ENCODE results near the gene LINGO3.

LINGO3 gene

DNA sequence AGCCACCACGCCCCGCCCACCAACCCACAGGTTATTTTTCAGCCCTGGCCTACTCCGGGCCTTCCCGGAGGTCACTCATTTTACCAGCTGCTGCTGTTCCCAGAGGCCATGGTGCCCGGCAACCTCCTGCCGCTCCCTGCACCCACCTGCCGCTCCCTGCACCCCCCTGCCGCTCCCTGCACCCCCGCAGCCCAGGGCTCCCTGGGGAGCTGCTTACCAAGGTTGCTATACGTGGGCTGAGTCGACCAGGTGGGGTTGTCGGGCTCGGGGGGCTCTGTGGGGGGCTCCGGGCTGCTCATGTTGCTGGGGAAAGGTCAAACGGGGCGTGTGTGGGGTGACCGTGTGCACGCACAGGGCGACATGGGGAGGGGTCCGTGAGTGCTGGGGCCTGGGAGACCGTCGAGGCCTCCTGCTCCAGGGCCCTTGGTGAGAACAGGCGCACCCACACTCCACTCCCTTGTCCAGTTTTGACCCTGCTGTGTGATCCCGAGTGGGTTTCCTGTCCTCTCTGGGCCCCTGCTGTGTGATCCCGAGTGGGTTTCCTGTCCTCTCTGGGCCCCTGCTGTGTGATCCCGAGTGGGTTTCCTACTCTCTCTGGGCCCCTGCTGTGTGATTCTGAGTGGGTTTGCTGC is 27.2 kb downstream of the LINGO3 start:
- no peak for DNase-seq

DNA sequence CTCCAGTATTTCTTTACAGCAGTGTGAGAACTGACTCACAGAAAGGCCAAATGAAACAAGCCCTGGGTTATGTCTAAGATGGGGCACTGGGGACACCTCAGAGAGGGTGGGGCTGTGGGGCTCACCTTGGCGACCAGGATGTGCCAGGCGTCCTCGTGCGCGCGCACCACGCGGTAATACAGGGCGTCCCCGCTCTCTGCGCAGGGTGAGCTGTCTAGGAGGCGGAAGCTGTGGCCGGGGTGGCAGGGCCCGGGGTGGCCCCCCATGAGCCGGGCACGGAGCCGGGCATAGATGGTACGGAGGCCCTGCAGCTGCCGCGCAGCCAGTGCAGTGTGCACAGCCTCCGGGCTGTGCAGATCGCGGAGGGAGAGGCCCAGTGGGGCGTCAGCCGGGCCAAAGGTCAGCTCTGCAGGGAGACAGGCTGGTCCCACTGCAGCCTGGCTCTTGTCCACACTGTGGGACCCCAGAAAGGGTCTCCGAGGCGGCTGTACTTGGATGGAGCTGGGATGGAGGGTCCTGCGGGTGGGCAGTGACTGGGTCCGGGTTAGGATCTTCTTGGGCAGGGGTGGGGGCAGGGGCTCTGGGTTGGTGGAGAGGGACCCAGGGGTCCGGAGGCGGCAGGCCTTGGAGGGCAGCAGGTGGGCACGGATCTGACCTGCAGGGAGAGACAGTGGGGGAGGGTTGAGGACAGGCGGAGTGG is 29.3 kb downstream of the LINGO3 start:
- no peak for DNase-seq

DNA sequence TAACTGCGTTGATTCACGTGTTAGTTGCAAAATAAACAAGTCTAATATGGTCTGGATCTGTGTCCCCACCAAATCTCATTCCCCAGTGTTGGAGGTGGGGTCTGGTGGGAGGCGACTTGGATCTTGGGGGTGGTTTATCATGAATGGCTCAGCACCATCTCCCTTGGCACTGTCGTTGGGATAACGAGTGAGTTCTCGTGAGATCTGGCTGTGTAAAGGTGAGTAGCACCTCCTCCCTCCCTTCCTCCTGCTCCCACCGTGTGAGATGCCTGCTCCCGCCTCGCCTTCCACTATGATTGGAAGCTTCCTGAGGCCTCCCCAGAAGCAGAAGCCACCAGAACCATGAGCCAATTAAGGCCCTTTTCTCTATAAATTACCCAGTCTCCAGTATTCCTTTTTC is 30.8 kb downstream of the LINGO3 start:
- DNase-seq: no peak

DNA sequence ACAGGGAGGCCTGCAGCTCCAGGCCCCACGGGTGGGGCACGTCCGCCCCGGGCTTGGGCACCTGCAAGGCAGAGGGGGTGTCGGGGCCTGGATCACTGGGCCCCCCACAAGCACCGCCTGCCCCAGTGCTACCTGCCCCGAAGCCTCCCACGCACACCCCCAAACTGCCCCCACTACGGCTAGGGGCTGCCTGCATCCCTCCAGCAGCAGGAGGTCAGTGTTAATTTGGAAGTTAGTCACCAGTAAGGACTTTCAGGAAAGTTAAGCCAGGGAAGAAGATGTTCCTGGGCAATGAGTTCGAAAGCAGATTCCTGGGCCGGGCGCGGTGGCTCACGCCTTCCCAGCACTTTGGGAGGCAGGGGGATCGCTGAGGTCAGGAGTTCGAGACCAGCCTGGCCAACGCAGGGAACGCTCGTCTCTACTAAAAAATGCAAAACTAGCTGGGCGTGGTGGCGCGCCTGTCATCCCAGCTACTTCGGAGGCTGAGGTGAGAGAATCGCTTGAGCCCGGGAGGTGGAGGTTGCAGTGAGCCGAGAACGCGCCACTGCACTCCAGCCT is 31.4 kb downstream of the LINGO3 start:
- DNase-seq: no peak

DNA sequence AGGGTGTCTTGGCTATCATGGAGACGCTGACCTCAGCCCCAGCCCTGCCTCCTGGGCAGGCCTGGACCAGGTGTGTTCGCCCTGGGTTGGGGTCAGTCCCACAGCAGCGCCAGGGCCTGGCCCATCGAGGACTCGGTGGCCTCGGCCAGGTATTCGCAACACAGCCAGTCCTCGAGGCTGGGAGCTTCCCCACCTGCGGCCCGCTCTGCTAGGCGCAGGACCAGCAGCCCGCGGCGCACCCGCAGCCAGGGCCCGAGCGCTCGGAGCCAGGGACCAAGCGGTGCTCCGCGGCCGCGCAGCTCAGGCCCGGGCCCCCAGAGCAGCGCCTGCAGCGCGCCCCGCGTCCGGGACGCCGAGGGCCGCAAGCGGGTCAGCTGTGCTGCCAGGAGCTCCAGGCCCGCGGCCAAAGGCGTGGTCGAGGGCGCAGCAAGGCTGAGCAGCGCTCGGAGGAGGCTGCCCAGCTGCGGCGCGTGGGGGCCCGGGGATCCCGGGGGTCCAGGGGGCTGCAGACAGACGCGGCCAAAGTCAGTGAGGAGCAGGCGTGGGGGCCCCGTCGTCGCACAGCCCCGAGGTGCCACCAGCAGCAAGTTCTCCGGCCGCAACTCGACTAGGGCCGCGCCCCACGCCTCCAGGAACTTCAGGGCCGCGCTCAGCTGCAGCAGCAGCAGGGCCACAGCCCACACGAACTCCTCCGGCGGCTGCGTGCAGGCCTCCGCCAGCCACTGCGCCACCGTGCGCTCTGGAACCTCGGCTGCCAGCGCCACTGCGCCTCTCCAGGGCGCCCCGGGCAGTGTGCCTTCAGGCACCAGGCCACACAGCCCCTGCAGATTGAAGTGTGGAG is 32.1 kb downstream of the LINGO3 start:
- DNase-seq: no peak

DNA sequence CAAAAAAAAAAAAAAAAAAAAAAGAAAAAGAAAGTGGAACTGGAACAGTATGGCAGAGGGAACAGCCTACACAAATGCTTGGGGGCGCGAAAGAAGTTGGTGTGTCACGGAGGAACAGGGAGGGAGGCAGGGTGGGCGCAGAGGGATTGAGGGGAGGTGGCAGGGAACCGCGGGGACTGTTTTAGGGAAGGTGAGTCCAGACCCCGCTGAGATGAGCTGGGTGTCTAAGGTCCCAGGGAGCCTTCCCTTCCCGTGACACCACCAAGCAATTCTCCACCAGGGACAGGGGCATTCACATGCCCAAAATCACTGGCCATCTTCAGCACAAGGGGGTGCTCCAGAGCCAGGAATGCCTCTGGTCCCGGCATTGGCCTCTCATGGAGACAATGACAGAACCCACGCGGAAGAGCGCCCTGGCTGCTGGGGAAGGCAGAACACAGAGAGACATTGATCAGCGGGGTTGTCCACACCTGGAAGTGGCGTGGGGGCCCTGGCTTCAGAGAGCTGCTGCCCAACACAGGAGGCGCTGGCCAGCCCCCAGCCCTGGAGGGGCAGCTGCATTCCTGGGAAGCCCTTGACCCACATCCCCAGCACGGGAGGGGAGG is 32.9 kb downstream of the LINGO3 start:
- DNase-seq: peak; percentile 63

DNA sequence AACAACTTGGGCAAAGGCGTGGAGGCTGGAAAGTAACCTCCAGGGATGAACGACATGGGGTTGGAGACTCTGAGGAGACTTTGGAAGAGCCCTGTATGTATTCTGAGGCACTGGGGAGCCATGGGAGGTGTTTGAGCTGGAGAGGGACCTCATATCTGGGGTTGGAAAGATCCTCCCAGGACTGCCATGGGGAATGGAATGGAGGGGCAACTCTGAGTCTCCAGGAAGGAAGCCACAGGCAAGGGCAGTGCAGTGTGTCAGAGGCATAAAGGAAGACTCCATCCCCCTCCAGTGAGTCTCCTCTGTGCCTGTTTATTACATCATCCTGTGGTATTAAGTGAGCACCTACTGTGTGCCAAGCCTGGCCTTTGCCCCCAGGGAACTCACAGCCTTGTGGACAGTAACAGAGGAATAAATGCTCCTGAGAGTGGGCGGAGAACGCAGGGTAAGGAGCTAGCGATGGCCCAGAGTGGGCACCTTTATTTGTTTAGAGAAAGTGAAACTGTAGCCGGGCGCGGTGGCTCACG is 33.7 kb downstream of the LINGO3 start:
- no peak for DNase-seq

DNA sequence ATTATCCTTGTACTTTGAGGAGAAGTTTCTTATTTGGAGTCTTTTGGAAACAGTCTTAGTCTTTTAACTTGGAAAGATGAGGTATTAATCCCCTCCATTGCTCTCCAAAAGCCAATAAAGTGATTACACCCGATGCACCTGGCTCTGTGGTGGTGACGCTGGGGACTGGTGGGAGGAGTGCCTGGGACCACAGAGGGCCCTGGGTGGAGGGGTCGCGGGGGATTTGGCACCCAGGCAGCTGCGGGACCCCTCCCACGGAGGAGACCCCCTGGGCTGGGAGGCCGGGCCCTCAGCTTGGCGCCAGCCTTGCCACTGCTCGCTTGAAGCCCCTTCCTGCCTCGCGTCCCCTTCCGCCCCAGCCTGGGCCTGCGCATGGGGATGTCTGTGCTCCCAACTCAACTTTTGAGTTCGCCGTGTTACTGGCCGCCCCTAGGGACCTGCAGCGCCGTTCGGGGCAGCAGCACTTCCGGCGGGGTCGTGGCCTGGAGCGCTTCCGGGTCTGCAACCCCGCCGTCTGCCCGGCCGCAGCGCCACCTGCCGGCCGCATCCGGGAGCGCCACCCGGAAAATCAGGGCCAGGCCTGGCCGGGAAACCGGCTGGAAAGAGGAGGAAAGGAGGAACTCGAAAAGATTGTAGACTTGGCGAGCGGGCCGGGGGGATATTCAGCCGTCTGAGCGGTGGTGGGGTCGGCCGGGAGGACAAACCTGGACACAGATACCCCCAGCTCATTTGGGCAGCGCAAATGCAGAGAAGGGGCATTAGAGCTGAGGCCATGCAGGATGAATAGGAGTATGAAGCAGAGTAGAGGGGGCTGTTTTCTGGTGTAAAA is 34.4 kb downstream of the LINGO3 start:
- DNase-seq: peak; percentile 90

DNA sequence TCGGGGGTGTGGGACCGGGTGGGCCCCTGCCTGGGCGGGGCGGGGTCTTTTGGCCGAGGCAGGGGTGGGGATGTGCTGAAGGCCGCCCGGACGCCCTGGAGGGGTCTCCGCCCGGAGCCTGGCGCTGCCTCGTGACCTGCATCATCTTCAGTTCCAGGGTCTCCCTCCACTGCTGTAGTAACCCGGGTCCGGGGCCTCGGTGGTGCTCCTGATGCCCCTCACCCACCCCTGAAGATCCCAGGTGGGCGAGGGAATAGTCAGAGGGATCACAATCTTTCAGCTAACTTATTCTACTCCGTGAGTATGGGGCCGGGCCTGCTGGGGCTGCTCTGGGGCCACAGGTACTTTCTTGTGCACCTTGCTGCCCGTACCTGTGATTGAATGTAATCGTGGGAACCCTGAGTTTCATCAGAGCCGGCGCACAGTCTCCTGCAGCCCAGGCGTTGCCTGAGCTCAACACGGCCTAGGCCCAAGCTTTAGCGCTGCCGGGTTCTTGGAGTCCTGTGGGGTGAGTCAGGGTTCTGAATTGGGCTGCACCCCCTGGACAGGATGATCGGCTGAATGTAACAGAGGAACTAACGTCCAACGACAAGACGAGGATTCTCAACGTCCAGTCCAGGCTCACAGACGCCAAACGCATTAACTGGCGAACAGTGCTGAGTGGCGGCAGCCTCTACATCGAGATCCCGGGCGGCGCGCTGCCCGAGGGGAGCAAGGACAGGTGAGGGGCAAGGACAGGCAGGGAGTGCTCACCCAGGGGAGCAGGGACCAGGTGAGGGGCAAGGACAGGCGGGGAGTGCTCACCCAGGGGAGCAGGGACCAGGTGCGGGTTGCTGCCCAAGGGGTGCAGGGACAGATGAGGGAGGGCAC is 36.5 kb downstream of the LINGO3 start:
- peak; percentile 54 for DNase-seq

DNA sequence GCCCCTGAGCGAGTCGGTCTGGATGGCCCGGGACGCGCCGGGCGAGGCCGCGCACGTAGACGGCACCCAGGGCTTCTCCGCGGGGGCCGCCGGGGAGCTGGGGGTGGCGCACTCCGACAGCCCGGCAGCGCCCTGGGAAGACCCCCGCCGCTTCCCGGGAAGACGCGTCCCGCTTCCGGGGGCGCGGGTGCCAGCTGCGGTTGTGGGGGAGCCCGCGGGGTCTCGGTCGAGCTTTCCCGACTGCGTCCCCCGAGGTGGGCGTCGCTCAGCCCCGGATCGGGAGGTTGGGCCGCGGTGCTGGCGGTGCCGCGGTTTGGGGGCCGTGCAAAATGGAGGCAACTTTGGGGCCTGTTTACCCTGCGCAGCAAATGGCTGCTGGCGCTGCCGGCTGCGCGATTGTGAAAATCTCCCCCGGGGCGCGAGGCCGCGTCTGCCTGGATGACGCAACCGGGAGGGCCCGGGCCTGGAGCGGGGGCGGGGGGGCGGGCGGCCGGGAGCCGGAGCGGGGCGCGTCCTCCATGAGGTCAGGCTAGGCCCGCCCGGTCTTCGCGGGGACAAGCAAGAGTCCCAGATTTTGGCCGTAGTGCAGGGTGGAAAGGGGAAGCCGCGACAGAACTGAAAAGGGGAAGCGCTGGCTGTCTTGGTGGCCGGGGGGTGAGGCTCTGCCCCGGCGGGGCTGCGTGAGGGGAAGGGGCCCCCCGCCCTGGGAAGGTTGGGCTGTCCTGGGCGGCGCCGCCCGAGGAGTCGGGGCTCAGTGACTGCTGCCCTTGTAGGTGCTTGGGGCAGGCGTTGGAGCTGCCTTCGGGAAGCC is 37.3 kb downstream of the LINGO3 start:
- DNase-seq: peak; percentile 78

DNA sequence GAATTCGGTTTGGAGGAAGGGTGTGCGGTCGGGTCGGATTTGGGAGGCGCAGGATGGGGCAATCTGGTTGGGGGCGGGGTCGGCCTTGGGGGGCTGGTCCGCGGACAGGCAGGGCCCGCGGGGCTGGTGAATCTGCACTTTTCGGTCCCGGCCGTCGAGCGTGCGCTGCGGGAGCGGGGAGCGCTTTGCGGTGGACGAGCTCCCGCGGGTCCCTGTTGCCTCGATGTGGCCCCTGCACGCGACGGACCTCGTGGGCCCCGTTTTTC is 37.9 kb downstream of the LINGO3 start:
- no peak for DNase-seq

DNA sequence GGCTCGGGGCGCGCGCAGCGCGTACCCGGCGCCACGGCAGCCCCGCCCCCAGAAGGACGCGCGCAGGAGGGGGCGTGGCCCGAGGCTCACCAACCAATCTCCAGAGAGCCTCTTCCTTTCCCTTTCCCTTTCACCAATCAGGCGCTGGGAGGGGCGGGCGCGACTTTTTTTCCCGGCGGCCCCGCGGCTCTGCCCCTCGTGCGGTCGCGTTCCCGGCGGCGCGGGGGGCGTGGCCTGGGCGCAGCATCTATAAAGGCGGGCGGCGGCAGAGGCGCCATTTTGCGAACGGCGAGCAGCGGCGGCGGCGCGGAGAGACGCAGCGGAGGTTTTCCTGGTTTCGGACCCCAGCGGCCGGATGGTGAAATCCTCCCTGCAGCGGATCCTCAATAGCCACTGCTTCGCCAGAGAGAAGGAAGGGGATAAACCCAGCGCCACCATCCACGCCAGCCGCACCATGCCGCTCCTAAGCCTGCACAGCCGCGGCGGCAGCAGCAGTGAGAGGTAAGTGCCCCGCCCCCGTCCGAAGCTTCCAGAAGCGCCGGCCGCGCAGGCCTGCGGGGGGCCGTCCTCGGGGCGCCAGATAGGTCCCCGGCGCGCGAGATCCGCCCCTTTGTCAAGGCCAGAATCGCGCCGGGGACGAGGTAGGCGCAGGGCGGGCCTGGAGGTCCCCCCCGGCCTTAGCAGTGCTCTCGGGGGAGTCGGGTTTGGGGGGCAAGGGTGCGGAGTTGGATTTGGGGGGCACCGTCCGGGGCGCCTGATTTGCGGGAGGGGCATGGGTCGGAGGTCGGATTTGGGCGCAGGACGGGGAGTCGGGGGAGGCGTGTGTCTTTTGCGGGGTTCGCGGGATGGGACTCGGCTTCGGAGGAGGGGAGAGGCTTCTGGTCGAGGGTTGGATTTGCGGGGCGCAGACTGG is 38.5 kb downstream of the LINGO3 start:
- DNase-seq: peak; percentile 97

DNA sequence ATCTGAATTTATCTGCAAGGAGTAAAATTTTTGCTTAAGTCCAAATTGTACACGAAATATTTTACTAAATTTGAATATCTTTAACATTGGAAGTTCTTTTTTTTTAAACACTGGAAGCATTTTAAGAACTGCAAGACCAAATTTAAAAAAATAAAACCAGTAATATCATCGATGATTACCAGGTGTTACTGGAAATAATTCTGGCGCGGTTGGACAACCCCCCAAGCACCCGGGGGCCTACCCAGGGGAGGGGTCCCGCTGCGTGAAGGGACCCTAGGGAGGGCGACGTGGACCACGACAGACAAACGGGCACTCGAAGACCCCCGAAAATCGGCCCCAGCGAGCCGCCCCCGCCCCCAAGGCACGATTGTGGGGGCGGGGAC is 39.1 kb downstream of the LINGO3 start:
- DNase-seq: no peak

DNA sequence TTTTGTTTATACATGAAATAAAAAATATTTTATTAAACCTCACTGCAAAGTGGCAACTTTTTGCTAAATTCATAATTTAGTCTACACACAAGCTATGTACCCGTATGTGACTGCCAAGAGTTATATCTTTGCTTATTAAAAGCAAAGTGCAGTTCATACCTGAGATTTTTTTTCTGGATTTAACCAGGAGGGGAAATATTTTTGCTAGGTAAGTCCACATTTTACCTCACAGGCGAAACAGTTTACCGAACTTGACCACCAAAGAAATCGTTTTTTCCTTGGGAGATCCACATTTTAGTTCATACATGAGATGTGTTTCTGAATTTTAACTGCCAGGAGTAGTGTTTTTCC is 39.5 kb downstream of the LINGO3 start:
- no peak for DNase-seq

DNA sequence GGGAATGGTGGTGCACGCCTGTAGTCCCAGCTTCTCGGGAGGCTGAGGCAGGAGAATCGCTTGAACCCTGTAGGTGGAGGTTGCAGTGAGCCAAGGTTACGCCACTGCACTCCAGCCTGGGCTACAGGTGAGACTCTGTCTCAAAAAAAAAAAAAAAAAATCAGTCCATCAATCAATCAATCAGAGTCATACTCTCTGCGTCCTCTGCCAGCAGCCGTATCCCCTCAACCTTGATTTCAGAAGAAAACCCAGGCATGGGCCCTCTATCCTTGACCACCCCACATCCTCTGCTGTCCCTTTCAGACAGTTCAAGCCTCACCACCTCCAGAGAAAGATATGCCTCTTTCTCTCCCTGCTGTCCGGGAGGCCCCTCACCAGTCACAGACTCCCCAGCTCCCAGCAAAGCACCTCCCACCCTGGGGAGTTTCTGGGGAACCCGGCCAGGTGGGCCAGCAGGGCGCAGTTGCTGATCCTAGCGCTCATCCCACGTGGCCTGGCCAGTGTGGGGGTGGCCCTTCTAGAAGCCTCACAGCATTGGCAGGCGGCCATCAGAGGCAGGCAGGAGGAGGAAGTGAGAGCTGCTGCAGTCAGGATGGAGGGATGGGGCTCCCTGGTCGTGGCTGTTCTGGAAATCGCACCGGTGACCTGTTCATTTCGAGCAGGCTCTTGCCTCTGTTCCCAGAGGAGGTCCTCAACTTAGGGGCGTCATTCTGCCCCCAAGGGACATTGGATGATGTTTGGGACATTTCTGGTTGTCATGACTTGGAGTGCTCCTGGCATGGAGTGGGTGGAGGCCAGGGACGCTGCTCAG is 41.6 kb downstream of the LINGO3 start:
- DNase-seq: peak; percentile 98

DNA sequence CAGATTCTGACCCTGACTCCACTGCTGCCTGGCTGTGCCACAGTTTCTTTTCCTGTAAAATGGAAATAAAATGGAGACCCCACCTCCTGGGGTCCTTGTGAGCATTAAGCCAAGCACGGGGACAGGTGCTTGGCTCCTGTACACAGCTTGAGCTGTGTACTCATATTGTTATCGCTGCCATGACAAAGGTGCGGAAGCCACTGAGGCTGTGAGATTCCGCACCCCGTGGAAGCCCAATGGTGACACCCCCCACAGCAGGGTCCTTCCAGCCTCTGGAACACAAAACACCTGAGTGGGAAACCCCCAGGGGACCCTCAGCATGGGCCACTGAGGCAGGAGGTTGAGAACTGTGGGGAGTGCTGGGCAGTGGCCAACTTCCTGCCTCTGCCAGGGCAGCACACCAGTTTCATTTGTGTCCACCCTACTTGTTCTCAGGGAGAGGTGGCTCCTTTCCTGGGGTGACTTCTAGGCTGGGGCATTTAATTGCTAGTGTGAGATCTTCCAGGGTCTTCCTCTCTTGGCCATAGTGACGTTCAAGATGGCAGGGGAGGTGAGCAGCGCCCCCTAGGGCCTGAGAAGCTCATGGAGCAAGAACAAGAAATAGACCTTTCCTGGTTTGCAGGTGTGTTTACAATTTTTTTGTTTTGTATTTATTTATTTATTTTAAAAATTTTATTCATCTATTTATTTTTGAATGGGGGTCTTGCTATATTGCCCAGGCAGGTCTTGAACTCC is 46.3 kb downstream of the LINGO3 start:
- peak; percentile 66 for DNase-seq

DNA sequence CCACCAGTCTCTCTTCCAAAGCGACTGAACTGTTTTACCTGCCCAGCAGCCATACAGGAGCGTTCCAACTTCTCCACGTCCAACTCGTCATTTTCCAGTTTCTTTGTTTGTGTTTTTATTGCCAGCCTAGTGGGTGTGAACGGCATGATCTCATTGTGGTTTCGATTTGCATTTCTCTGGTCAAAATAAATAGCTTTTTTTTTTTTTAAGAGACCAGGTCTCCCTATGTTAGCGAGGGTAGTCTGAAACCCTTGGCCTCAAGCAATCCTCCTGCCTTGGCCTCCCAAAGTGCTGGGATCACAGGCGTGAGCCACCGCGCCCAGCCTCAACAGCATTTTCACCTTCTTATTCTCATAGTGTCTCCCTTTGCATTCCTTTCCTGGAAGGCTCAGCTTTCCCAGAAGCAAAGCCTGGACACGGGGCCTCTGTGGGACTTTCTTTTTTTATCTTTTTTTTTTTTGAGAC is 47.6 kb downstream of the LINGO3 start:
- DNase-seq: peak; percentile 60

DNA sequence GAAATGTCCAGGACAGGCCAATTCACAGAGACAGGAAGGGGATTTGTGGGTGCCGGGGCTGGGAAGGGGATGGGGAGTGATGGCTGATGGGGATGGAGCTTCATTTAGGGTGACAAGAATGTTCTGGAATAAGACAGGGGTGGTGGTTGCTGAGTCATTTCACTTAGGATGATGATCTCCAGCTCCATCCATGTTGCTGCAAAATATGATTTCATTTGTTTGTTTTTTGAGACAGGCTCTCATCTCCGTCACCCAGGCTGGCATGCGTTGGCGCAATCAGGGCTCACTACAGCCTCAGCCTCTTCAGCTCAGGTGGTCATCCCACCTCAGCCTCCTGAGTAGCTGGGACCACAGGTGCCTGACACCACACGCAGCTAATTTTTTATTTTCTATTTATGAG is 48.6 kb downstream of the LINGO3 start:
- DNase-seq: no peak
